IPS DF 19.7 (cell line): ENCODE measurements around the gene MPHOSPH8.

Experiments
- DNase-seq: peaks from one replicate; pipeline ENCODE4 v3.0.0-alpha.2; 2013; ENCODE audit warnings: low read depth, low spot score

The MPHOSPH8 gene, protein sequence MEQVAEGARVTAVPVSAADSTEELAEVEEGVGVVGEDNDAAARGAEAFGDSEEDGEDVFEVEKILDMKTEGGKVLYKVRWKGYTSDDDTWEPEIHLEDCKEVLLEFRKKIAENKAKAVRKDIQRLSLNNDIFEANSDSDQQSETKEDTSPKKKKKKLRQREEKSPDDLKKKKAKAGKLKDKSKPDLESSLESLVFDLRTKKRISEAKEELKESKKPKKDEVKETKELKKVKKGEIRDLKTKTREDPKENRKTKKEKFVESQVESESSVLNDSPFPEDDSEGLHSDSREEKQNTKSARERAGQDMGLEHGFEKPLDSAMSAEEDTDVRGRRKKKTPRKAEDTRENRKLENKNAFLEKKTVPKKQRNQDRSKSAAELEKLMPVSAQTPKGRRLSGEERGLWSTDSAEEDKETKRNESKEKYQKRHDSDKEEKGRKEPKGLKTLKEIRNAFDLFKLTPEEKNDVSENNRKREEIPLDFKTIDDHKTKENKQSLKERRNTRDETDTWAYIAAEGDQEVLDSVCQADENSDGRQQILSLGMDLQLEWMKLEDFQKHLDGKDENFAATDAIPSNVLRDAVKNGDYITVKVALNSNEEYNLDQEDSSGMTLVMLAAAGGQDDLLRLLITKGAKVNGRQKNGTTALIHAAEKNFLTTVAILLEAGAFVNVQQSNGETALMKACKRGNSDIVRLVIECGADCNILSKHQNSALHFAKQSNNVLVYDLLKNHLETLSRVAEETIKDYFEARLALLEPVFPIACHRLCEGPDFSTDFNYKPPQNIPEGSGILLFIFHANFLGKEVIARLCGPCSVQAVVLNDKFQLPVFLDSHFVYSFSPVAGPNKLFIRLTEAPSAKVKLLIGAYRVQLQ

DNA sequence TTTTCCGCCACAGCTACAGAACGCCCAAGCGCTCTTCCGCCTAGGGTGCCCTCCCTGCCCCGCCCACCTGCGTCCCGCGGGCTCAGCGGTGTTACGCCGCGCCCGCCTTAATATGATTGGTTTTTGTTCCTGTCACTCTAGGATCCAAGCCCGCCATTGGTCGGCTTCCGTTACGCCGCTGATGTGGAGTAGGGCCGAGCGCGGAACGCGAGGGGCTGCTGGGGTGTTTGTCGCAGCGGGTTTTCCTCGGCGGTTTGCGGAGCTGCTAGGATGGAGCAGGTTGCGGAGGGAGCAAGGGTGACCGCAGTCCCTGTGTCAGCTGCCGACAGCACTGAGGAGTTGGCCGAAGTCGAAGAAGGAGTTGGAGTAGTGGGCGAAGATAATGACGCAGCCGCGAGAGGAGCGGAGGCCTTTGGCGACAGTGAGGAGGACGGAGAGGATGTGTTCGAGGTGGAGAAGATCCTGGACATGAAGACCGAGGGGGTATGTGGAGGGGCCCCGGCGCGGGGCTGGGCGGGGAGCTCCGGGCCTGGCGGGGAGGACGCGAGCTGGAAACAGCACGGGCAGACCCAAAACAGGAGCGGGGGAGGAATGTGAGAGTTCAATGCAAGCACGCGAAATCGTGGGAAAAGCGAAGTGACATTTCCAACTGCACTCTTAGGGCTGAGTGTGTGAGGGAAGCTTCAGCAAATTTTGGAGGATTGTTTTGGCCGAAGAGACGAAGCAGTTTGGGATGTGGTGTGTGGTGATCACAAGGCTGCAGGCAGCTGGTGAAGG, at the start of gene MPHOSPH8:
Gene MPHOSPH8 (plus strand): TSS at position 181 of the 777 bp plus-strand sequence. CDS start 90 bp downstream, at position 271.
- peak; percentile 84 for DNase-seq

DNA sequence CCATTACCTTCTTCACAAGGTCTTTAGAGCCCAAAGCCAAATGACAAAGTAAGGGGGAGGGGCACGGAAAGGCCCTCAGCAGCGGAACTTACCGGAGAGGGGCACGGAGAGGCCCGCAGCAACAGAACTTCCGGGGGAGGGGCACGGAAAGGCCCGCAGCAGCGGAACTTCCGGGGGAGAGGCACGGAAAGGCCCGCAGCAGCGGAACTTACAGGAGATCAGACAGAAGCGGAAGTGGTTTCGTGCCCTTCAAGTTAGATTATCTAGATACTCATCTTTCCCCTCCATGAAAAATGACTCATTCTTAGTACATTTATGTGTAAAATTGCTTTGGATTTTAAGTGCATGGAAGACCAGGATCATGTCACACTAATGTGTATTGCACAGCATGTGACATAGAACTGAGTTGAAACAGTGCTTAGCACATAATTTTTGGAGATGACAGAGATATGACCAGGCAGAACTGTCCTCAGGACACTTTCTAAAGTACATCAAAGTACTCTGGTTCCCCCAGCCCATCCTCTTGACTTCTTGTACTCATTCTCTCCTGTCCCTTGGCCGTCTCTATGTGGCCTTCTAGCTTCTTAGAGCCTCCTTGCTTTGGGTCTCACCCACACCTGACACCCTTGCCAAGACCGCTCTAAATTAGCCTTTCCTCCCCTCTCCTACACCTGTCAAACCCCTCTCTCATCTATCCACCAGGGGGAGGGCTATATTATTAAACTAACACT, 46.4 kb upstream of the MPHOSPH8 start:
- no peak for DNase-seq

DNA sequence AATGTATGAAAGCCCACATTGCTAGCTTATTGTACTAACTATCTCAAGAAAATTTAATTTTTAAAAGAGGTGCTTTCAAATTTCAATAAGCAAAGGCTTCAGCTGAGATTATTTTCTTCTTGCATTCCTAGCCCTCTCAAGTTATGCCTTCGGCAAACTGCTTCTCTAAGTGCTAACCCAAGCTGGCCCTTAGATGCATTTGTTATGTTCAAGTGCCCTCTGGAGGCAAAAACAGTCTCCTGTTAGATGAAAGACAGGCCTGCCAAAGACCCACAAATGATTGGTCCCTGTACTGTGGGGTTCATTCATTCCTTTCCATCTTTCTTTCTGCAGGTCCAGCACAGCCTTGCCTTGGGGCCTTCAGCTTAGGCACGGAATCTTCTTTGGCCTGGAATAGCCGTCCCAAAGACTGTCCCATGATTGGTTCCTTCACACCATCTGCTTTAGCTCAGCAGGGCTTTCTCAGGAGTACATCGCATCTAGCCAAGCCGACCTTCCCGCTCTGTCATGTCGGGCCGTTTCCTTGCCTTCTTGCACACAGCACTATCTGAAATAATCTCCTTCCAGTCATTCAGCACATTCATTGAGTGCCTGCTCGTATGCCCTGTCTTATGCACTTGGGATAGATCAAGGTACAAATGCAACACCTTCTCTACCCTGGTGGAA, 45.7 kb upstream of the MPHOSPH8 start:
- peak; percentile 9 for DNase-seq

DNA sequence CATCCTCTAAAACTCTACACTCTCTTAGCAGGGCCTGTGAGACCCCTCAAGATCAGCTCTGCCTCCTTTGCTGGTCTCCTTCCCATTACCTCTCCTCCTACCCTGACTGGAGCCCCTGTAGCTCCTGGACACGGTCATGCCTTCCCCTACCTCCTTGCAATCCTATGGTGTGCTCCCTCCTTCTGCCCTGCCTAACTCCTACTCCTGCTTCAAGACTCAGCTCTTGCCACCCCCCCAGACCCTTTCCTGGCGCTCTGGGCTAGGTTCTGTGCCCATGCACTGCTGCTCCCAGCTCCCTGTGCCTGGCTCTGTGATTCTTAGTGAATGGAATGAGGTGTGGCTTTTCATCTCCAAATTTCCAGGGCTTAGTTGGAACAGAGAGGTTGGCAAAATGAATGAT, 44.1 kb upstream of the MPHOSPH8 start:
- DNase-seq, result no peak

DNA sequence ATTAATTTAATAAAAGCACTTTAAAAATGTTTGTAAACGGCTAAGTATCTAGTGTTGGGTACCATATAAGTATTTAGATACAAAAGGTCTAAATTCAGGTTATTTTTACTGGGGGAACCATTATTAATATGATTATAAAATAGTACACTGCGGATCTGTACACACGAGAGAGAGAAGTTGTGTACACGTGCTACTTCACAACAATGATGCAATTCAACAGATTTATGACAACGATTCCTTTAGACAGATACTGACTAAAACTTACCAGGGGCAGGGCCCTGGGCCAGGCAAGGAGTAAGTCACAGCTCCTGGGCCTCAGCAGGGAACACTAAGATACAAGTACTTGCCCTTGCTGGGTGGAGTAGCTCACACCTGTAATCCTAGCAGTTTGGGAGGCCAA, 43.0 kb upstream of the MPHOSPH8 start:
- DNase-seq, result no peak

DNA sequence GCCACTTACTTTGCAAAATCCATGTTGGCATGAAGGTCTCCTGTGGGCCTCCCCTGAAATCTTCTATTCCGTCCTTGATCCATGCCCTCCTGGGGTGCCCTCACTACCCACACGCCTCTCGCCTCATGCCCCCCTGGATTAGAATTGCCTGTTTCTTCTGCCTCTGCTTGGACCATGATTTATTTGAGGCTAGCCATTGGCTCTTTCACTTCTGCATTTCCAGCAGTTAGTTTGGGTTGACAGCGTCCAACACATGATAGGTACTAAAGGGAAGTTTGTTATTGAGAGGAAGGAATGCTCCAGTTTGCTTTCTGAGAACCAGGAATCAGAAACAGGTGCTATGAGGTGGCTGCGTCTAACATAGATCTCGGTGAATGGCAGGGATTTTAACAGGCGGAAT, 41.6 kb upstream of the MPHOSPH8 start:
- no peak for DNase-seq

DNA sequence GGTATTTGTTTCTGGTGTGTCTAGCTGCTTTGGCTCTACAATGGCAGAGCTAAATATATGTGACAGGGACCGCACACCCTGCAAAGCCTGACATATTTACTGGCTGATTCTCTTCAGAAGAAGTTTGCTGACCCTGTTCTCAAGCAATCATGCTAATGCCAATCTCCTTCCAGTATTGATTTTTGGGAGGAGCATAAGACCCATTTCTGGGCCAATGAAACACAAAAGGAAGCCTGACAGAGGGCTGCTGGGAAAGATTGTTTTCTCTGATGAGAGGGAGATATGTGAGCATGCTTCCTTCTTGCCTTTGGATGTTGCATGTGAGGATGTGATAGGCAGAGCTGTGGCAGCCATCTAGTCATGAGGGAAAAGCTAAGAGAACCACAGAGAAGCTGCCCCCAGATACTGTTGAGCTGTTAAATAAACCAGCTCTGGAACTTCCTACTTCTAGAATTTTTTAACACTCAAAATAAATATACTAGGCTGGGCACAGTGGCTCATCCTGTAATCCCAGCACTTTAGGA, 40.7 kb upstream of the MPHOSPH8 start:
- no peak for DNase-seq

DNA sequence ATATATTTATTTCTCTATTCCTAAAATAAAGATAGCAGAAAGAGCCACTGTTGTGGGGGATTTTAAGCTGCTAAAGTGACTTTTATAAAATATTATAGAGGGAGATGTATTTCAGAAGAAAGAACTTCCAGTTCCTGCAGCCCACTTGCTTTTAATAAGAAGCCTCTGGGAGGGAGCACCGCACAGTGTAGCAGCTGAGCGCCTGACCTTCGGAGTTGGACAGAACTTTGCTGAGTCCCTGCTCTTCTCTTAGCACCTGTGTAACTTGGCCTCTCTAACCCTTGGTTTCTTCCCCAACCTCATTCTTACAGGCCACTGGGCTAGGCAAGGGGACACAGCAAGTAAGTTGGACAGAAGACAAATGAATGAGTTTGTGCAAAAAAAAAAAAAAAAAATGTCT, 37.4 kb upstream of the MPHOSPH8 start:
- no peak for DNase-seq

DNA sequence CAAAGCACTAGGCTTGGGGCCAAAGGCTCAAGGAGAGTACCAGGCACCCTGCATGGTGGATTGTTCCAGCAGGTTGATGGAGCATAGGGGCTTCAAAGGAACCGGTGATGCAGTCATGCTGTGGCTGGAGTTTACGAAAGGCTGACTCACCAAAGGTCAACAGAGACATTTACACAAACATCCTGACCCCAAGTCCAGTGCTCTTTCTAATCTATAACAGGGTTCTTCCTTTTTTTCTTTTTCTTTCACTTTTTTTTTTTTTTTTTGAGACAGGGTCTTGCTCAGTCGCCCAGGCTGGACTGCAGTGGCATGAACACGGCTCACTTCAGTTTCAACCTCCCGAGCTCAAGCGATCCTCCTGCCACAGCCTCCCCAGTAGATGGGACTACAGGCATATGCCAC, 36.5 kb upstream of the MPHOSPH8 start:
- DNase-seq, result no peak

DNA sequence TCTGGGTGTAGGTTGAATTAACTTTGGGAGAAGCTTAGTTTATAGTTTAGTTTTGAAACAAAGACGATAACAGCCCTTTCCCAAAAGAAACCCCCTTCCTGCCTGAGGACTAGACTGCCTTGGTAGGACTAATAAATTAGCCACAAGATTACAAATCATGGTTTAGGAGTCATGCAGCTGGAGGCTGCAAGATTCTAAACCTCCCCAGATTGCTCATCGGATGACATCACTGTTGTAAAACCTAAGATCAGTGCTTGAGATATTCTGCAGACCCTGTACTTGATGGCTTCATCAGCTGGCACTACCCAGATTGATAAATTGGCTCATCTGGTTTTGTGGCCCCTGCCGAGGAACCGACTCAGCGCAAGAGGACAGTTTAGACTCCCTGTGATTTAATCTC, 35.9 kb upstream of the MPHOSPH8 start:
- DNase-seq, result no peak

DNA sequence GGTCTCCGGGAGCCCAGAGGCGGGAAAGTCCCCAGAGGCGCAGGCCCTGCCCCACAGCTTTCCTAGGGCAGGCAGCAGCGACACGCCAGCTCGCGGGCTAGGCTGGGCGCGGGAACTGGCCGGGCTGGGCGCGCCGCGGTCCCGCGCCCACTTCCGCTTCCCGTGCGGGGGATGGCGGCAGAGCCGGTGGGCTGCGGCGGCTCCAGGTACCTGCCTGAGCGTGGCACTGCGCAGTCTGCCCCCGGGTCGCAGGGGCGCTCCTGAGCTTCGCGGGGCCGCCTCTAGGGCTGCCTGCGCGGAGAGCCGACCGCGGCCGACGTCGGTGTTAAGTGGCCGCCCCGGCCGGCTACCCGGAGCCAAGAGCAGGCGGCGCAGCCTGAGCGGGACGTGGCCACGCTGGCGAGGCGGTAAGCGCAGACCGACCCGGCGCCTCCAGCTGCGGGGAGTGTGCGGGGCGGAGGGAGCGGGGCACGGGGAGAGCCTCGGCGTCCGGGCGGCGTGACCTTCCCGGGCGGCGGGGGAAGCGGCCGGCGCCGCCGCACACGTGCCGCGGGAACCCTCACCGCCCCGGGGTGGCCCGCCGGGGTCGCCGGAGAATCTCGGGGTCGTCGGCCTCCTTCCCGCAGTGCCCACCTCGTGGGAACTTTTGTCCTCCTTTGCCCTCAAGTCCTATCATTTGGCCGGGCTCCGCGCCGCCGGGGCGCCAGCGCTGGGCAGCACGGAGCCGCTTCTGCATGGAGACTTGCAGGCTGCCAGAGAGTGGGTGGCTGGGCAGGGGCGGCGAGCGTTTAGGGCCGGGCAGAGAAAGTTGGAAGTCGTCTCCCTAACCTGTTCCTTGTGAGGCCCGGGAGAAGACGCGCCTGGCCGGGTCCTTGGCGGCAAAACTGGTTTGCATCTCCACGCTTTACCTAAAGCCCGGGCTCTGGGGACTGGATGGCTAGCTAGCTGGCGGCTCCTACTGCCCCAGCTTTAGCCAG, 31.4 kb upstream of the MPHOSPH8 start:
- DNase-seq, result peak; percentile 3

DNA sequence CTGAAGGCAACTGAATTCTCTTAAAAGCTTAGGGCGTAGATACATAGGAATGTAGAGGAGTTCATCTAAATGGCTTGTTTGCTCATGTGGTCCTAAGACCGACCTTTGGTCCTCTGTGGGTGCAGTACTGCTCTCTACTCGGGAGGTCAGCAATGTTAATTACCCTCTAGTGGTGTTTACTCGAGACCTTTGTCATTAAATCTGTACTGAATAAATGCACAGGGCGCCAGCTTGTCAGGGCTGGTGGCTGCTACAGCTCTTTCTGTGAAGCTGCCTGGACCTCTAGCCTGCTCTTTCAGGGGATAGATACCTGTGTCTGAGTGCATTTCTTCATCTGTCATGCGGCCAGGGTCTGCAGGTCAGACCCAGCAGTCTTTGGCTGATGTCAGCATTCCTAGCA, 29.2 kb upstream of the MPHOSPH8 start:
- DNase-seq, result no peak

DNA sequence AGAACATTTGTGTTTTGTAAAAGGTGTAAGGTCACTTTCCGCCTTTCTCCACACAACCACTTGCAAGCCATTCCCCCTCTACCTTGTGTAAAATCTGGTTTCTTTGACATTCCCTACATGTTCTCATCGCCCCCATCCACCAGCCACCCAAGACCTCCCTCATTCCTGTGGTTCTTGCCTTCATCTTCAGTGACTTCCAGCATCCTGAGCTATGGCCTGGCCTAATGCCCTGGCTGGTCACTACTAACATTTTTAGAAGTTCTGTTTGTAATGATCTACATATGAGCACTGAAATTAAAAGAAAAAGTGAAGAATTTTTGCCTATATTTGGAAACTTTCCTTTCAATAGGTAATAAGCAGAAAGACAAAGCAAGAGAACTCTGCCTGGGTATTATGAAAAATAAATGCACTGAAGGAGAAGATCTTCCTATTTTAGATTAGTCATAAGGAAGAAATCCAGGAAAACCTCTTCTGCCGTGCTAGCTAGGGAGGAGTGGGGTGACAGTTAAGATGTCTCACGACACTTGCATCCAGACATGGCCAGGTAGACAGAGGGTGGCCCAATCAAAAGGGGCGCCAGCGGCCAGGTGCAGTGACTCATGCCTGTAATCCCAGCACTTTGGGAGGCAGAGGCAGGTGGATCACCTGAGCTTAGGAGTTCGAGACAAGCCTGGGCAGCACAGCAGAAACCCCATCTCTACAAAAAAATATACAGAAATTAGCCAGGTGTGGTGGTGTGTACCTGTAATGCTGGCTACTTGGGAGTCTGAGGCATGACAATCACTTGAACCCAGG, 28.1 kb upstream of the MPHOSPH8 start:
- DNase-seq, result no peak

DNA sequence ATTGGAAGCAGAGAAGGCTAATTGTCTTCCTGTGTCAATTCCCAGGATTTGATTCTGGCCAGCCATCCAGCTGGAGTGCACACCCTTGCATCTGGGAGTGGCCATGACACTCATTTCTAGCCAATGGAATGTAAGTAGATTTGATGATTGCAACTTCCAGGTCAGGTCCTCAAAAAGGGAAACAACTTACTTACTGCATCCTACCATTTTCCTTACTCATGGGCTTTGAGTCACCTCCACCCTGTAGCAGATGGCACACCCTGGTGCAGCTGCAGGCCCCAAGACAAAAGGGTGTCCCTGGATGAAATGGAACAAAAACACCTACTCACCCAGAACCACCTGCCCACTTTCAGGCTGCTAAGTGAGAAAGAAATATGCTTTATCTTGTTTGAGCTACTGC, 27.3 kb upstream of the MPHOSPH8 start:
- no peak for DNase-seq

DNA sequence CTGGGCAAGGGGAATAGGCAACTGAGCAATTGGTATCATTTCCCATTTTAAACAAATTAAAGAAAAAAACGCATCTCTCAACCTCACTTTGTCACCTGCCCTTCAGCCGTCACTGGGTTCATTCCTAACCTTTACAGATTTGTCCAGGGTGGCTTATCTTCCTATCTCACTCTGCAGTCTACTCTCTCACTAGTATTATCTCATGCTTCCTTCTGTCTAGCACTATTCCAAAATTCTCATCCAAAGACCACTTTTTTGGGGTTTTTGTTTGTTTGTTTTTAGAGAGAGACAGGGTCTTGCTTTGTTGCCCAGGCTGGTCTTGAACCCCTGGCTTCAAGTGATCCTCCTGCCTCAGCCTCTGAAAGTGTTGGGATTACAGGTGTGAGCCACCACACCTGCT, 26.7 kb upstream of the MPHOSPH8 start:
- no peak for DNase-seq

DNA sequence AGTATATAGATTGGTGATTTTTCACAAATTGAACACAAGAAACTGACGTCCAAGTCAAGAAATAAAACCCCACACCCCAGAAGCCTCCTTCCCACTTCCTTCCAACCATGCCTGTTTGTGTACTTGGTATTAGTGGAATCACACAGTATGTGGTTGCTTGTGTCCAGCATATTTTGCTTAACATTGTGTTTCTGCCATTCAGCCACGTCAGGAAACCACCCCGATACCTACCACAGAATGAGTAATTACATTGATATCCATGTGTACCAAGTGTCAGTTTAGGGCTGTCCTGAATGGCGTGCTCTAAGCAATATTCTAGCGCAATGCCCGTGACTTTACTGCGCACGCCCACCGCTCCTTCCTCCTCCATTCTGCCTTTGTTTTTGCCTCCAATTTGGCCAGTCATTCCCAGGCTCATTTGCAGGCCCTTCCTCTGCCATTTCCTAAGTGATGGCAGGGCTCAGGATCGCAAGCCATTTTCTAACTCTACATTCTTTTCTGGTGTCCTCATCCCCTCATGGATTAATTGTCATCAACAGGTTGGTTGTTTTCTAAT, 25.9 kb upstream of the MPHOSPH8 start:
- DNase-seq, result no peak

DNA sequence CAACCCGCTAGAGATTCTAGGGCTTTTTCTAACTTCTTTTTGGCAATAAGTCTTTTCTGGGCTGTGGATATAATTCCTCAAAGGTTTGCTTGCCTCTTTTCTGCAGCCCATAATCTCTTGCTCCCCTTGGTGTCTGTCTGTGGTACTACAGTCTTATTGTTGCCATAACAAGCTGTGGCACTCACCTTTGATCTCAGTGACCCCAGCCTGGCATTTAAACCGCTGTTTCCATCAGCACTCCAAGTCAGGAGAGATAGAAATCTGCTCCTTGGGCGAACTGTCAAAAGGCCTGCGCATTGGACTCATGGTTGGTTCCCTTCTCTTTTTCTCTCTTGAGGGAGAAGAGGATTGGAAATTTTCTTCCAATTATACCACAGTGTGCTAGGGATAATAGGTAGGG, 14.5 kb upstream of the MPHOSPH8 start:
- DNase-seq, result no peak

DNA sequence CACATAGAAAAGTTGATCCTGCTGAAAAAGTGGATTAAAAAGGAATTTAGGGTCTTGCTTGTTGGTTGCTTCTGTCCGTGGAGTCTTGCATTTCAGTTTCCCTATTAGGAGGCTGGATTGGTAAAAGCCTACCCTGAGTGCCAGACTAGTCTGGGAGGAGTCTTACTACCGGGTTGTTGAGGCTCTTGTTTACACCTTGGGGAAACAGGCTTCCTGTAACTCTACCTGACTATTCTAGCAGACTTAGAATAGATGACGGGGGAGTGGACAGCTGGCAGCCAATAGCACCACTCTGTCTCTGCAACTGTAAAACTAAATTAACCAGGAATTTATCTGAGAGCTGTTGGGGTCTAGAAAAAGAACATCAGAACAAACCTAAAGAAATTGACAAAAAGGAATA, 11.3 kb upstream of the MPHOSPH8 start:
- no peak for DNase-seq
